NCI-H1436 (cell line): ENCODE data around the gene SYT2.
A peak's percentile ranks its signal among the peaks of the same experiment; 100 is the strongest.

Source experiments
- DNase-seq: peaks from one replicate; lab custom pipeline; 2025; lab: John Stamatoyannopoulos, UW

SYT2 gene

DNA sequence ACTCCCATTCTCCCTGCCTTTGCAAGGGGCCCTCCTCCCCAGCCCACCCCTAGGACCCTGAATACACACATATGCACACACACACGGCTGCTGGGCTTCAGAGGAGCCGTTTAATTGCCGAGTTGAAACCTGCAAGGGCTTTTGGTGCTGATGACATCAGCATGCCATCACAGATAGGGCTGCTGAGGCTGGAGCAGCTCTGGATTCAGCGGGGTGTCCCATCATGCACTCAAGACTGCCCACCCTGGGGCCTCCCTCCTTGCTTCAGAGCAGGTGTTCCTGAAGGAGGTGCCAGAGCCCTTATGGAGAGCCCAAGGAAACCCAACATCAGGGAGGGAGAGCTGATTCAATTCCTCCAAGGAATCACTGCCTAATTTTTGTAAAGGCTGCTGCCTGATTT is 5.7 kb downstream of the SYT2 start:
- no peak for DNase-seq

DNA sequence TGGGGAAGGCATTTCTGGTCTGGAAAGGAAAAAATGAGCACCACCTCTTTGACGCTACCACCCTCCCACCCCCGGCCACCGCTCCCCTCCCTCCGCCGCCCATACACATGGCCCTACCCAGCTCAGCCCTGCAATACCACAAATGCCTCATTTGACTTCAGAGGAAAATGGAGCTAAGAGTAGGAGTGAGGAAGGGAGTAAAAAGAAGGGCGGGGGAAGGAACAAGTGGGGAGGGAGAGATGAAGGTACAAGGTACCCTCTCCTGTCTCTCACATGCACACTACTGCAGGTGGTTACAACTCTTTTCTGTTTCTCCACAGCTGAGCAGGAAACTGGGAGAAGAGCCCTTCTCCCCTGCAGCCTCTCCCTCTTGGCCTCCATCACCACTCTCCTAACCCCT is 7.1 kb downstream of the SYT2 start:
- no peak for DNase-seq

- DNase-seq: no peak
These were observed 8.2 kb downstream of the SYT2 start for GRCh38 chr1:202702088-202702487.

GRCh38 chr1:202701200-202701599 is 9.1 kb downstream of the SYT2 start:
- DNase-seq: no peak

DNA sequence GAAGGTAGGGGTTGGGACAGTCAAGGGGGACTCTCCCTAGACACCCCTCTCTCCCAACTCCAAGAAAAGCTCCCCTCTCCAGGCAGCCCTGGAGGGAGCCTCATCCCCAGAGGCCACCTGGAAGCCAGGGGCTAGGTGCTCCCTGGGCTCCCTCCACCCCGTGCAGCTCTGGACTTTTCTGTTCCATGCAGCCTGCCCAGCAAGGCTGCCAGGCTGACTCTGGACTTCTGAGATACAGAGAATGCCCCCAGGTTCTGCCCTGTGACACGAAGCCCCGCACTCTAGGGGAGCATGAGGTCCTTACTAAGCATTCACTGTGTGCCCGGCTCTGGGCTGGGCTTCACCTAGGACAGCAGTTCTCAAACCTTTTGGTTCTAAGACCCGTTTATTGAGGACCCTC is 10.2 kb downstream of the SYT2 start:
- DNase-seq: no peak

- no peak for DNase-seq
These were observed 12.0 kb downstream of the SYT2 start for GRCh38 chr1:202698276-202698675.

DNA sequence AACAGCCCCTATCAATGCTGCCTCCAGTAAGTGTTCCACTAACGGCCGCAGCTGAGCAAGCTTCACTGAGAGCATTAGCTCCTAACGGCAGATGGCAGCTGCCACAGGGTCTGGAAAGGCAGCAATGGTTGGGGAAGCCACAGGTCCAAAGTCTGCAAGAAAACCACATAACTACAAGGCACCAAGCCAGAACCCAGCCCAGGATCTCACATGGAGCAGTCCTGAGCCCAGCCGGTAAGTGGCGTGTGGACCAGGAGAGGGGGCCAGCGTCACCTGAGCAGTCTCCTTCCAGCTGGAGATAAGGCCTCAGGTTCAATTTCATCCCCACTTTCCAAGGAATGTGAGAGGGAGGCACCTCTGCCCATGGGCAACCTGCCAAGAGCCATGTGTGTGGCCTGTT is 13.2 kb downstream of the SYT2 start:
- DNase-seq: no peak

DNA sequence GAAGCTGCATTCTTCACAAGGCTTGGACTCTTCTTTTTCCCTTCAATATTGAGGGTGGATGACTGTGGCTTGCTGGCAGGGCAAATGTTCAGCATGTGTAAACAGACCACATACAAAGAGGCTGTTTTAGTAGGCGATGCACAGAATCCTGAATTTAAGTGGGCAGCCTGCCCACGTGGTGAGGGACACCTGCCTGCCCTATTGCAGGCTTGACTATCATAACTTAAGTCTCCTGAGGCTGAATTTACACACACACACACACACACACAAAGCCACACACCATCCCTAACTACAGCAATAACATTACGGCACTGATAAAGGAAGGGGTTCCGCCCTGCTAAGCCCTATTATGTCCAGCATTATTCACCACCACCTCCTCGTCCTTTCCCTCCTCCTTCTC is 15.9 kb downstream of the SYT2 start:
- DNase-seq: peak; percentile 35

GRCh38 chr1:202692959-202693555 is 17.2 kb downstream of the SYT2 start:
- DNase-seq: peak; percentile 34

DNA sequence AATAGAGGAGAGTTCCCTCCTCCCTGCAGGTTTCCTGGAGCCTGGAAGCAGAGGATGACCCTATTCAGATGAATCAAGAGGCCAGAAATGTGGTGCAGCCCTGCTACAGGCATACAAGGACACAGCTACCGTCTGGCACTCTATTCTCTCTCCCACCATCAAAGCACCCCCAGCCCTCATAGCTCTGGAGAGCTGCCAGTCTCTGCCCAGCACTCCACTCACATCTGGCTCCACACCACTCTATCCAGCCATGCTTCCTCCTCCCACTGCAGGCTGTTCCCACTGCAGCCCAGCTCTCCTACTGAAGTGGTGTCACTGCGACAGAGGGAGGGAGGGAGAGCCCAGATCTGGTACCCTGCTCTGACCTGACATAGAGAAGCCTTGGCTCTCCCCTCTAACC is 18.4 kb downstream of the SYT2 start:
- no peak for DNase-seq

DNA sequence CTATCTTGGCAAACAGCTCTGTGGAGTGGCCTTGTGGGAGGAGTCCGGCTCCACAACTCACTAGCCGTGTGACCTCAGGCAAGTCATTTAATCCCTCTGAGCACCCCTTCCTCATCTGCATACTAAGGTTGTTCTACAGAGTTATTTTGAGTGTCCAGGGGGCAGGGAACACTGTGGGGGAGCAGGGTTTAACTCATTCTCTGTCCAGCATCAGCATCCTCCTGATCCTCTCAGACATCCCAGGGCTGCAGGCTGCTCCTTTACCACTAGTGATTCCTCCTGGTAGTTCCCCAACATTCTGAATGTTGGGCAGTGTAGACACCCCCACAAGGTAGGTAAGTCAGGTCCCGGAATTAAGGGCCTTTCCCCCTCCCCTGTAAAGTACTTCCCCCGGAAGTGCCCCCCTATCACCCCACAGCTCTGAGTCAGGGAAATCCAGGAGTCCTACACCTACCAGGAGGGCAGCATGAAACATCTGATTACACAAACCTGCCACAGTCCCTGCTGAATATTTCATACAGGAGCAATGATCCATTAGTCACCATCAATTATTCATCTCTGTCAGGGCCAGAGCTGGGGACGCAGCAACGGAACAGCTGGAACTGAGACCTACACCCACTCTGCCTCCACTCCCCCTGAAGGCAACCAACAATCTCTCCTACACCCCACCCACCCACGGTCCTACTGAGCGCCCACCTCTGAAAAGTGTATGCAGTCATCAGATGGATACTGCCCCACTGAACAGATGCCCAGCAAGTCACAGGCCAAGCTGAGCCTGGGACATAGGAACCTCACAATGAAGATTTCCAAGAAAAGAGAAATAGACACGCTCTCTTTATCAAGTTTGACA is 20.5 kb downstream of the SYT2 start:
- no peak for DNase-seq

DNA sequence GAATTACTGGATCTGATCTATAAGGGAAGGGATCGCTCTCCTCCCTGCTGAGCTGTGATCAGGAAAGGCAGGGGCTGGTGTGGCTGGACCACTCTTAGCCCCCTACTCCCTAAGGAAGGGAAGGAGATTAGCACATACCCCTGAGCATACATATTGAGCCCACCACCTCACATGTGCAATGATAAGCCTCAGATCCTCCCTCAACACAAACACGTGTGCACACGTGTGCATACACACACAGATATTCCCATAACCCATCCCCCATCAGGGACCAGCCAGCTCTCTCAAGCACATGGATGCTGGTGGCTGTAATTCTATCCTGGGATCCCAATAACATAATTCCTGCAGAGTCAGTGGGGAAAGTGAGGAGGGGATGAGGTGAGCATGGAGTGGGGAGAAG is 21.2 kb downstream of the SYT2 start:
- DNase-seq: no peak

DNA sequence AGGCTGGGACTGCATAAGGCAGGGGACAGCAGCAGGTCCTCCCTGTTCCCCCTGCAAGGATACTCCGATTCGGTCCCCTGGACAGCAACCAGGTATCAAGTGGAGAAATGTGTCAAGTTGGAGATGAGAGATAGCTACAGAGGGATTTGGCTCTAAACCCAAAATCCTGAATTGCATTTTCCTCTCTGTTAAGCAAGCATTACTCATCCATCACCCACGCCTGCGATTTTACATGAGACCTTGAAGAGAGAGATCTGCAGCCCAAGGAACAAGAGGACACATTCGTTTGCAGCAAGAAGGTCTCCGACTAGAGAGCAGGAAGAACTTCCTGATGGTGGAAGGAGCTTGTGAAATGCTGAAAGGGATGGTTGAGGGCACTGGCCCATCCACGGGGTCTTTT is 21.9 kb downstream of the SYT2 start:
- no peak for DNase-seq

DNA sequence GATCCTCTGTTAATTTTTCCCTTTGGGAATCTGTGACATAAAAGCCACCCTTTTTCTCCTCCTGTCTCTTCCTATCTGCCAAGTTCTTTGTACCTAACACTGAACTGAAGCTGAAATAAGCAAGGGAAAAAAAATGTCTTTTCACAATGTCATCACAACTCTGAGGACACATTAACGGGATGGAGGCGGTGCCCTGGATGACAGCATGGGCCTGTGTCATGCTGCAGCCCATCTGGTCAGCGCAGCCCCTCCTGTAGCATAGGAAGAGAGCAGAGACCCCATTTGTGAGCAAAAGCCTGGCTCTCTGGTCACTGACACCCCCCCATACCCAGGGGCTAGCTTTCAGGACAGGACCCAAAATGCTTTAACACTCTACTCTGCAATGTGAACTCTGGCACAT is 22.5 kb downstream of the SYT2 start:
- DNase-seq: no peak

DNA sequence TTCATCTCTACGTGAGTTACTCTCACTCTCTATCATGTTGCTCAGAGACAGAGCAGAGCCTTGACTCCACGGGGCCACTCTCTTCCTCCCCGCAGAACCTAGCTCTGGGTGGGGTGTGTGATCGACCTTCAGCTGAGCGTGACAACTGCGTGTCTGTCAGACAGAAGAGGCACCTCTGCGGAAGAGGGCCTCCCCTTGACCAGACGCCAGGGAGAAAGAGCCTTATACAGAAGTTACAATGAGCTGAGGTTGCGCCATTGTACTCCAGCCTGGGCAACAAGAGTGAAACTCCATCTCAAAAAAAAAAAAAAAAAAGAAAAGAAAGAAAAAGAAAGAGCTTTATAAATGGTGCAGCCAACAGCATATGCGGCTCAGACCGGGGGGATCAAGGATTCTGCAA is 22.9 kb downstream of the SYT2 start:
- DNase-seq: no peak

- DNase-seq: no peak
These were observed 24.6 kb downstream of the SYT2 start for GRCh38 chr1:202685641-202686040.

DNA sequence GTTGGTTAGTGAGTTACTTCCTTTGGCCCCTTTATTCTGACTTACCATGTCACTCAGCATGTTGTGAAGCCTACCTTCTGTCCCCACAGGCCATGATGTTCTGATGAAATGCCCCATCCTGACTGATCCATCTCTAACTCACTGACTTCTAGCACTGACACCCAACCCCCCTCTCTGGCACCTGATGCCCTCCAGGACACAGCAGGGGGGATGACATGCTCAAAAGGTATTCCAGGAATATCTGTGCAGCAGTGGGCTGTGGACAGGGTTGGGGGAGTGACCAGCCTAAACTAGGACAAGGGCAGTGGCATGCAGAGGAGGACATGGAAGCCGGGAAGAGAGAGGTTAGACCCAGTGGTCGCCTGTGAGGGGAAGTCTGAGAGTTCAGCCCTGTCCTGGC is 25.5 kb downstream of the SYT2 start:
- no peak for DNase-seq

- no peak for DNase-seq
These were observed 27.2 kb downstream of the SYT2 start for GRCh38 chr1:202683029-202683428.

DNA sequence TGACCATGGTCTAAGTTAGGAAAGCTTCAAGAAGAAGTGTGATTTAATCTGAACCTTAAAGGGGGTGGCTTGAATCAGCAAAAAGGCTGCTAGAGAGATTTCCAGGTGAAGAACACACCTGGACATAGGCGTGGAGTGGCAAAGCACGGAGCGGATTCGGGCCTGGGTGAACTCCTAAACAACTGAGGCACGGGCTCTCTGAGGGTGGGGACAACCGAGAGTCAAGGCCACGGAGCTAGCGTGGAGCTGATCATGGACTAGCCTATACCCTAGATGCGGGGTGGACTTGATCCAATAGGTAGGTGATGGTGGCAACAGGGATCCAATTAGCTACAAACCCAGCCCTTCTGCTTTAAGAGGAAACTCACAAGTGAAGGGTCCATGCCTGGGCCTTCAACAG is 27.8 kb downstream of the SYT2 start:
- no peak for DNase-seq

GRCh38 chr1:202681736-202682420 is 28.4 kb downstream of the SYT2 start:
- DNase-seq: no peak

DNA sequence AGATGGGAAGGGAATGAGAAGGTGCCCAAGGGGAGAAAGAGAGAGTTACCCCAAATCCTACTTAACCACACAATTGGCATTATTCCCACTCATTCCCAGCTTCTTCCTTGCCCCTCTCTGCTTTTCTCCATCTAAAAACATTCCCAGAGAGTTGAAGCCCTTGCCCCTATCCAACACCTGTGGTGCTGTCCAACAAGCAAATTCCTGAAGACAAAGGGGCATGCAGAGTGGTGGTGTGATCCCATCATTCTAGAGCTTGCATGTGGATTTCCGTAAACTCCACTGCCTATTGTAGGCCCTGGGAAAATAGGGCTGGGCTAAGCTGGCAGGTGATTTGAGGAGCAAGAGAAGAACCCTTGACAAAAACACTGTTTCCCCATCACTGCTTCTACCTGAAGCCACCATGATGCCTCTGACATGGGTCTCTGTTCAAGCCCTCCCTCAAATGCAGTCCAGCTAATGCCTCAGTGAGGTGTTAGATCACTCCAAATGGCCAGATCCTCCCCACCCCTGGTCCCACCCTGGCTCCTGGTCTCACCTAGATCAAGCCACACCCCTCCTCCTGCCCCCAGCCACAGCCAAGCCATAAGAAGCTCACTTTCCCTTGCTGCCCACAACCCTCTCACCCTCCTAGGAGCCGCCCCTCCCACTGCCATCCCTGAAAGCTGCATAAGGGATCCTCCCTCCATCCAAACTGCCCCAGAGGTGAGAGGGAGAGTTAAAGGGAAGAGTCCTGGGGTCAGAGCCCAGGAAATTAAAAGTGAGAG is 29.5 kb downstream of the SYT2 start:
- DNase-seq: no peak

DNA sequence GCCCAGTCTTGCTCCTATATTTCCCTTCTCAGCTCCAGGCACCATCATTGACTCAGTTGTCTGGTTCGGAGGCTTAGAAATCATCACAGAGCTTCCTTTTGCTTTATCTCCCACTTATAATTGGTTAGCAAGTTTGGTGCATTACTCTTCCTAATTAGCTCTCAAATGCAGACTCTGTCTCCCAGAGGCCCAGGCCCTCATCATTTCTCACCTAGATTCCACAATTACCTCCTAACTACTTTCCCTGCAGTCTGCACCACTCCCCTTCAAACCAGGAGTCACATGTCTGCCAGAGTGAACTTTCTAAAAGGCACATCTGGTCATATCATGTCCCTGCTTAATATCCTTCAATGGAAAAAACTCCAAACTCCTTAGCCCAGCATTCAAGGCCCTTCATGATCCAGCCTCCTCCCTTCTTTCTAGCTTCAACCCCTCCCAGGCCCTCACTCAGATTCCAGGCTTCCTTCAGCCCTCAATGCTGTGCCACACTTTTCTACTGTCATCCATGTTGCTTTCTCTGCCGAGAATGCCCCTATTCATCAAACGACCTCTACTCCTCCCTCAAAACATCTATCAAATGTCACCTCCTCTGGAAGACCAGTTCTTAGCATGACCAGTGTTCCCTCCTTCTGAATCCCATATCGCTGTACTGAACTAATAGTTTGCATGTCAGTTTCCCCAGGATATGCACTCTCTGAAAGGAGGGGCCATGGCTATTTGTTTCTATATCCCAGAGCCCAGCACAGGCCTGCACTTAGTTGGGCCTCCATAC is 30.7 kb downstream of the SYT2 start:
- DNase-seq: no peak
